ENCODE data around the gene CREB5.

Gene CREB5

DNA sequence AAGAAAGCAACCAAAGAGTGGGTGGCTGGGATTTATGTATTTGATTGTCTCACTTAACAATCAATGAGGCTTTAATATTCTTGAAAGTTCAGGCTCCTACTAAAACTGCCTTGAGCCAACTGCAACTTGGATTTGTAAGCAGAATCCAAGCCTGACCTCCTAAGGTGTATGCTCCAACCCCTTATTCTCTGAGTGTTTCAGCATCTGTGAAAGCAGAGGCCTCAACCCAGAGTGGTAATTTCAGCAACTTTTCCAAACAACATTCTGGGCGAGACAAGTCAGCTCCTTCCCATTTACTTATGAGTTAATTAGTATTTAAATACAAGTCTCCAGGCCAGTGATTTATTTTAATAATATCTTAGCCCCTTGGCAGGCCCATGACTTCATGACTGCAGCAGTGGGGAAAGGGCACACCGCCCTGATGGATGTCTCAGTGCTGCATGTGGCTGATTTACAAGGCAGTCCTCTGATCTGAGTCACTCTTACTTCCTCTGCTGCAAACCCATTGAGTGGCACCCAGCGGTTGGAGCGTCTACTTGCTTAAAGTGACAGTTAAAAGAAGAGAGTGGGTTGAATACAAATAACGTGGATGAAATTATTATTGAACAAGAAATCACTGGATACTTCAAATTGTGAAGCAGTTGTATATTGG, 336.7 kb downstream of the CREB5 start:
- peak; percentile 71 for DNase-seq (ENCODE audit: low read depth)

DNA sequence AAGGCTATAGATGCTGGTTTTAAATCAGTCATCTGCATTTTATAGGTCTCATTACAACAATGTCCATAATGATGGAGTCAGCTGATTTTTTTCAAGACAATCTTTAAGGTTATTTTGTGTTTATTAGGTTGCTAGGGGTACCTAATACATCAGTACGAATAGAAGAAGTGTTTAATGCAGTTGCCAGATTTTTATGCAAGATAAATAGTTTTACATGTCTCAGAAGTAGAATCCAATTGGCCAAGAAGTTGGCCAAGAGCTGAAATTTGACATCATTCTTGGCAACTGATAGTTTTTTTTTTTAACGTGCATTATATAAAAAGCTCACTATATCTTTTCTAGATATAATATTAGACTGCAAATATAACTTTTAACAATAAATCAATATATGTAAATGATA, 337.3 kb downstream of the CREB5 start:
- peak; percentile 4 for DNase-seq (ENCODE audit: low read depth)

DNA sequence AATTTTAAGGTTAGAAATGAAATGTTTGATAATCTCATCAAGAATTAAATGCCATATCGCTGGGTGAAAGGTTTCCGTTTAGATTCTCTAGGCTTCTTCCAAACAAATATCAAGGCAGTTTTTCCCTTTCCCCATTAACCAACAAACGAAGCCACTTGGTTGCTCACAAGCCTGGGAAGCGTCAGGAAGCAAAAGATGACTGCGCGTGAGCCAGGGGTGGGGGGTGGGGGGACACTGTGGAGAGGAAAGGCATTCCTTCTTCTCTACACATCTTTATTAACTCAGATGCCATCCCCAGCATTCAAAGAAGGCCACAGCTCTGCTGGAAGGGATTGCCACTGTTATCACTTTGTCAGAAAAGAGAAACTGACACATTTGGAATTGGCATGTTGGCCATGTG, 338.7 kb downstream of the CREB5 start:
- no peak for DNase-seq (ENCODE audit: low read depth)

DNA sequence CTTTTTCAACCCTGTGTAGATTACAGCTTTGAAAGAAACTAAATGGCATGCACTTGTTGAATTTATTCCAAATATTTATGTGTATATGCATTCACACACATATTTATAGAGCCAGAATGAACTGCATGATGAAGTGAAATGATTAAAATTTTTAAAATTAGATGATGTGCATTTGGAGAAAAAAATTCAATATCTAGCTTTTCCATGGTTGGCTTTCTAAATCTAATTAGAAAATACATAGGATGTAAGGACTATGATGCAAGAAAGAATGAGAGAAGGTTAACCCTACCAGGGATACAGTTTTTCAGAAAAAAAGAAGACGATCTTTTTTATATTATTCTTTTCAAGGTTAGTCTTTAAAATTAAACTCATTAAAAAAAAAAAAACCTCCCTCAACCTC, 341.3 kb downstream of the CREB5 start:
- DNase-seq (ENCODE audit: low read depth), result no peak

DNA sequence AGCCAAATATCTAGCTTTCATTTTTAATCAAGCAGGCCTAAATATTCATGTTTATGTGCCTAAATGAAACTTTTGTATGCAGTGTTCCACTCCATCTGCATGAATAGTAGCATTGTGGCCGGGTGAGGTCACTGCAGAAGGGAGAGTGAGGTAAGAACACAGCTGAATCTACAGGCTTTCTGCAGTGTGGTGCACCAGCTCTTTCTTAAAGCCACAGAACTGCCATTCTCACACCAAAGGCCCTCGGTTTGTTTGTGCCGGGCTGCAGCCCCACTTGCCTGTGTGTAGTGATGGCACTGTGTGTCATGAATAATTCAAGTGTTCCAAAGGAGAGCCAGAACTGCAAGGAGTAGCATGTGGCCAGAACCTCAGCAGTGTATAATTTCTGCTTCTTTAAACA, 341.7 kb downstream of the CREB5 start:
- DNase-seq (ENCODE audit: low read depth), result peak; percentile 64

DNA sequence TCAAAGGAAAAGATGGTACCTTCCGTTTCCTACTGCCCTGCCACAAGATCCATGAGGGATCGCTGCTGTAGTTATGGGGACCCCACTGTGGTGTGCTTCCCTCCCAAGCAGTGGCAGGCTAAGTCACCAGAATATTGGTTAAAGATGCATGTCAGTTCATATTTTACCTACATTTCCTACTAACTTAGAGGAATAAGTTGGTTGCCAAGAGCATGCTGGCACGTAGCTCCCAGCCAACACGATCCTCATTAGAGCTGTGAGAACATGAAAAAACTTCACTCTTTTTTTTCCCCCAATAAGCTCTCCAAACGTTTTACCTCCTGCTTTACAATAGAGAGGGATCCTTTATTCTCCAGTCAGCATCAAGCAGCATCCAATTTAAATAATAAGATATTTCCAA, 342.1 kb downstream of the CREB5 start:
- no peak for DNase-seq (ENCODE audit: low read depth)

DNA sequence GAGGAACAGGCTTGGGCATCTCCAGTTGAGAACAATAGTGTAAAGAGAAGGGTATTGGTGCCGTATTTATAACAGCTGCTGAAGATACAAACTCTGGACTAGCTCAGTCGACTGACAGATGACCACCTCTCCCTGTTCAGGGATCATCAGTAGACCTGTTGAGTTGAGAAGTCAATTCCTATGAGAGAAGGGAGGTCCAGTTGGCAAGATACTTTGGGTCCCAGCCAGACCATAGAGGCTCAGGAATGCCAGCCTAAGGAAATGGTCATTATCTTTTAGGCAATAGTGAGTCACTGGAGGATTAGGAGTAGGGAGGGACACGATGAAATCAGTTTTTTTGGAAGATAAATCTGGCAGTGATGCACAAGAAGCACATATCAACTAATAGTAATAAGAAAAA, 342.9 kb downstream of the CREB5 start:
- DNase-seq (ENCODE audit: low read depth), result peak; percentile 75

DNA sequence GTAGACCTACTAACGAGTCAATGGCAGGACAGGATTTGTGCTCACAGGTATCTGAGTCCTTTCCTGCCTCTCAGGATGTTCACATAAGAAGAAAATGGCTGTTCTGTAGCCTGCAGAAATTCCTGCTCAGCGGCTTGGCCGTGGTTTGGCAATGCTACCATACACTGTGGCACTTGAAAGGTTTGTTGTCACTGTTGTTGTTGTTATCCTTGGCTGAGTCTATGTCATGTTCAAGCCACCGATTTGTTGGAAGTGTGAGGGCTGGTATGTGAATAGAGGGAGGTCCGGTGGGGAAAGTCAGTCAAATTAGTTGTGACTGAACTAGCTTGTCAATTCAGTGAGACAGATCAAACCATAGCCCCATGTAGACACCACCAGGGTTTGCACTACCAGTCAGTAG, 345.9 kb downstream of the CREB5 start:
- no peak for DNase-seq (ENCODE audit: low read depth)

DNA sequence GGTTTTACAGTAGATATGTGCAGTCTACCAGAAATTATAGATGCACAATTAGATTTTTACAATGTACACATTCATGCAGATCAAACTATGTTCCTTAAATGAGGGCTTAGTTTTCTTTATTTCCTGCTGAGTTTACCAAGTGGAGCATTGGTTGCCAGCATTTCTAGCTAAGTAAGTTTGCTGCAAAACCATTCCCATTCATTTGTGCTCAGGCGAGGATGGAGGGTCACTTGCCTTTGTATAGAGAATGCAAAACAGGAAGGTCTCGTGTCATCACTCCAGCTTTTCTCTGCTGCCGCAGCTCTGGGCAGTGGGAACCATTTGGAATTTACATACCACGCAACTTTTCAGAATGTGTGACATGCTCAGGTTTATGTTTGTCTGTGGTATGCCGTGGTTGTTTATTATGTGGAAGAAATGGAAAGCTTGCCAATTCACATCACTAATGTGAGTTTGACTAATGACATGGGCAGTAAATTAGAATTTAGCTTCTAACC, 347.2 kb downstream of the CREB5 start:
- peak; percentile 69 for DNase-seq (ENCODE audit: low read depth)

DNA sequence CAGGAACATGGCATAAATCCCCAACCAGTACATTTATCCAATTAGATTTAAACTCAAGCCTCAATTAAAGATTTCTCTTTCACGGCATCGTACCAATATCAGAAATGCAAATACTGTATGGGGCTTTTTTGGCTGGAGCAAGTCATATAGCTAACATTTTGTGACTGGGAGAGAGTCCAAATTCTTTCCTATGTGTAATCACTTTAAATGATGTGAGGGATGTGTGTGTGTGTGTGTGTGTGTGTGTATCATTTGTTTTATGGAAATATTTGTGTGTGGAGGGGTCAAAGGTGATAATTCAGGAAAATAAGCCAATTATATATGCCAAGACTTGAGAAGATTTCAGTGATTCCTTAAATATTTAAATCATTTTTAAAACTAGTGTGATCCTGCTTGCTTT, 349.2 kb downstream of the CREB5 start:
- DNase-seq (ENCODE audit: low read depth), result no peak

DNA sequence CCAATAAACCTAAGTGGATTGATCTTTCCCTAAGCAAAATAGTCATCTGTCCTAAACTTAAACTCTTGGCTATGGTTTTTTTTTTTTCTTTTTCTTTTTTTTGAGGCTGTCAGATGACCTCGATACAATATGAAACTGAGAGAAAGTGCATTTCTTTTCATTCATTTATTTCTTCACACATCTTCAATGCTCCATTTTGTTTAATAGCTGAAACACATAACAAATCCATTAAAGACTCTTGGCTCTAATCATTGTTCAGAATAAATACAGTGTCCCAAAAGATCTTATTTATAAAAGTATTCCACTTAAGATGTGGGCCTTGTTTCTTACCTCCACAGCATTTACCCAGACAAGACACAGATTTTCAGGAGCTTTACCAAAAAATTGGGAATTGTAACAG, 350.3 kb downstream of the CREB5 start:
- no peak for DNase-seq (ENCODE audit: low read depth)

DNA sequence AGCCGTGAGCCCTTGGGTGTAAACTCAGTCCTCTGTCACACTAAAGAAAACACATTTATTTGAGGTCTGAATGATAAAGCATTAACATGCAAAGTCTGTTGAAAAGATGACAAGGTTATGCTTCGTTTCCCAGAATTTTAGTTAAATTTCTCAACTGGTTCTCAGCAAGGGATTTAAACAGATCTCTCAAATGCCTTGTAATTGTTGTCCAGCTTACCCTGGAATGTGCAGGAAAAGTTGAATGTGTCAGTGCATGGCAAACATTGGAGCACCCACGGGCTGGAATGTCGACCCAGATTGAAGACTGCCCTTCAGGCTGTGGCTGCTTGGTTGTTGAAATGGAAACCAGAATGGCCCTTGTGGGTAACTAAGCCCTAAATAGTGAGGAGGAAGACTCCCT, 354.0 kb downstream of the CREB5 start:
- DNase-seq (ENCODE audit: low read depth), result peak; percentile 17

DNA sequence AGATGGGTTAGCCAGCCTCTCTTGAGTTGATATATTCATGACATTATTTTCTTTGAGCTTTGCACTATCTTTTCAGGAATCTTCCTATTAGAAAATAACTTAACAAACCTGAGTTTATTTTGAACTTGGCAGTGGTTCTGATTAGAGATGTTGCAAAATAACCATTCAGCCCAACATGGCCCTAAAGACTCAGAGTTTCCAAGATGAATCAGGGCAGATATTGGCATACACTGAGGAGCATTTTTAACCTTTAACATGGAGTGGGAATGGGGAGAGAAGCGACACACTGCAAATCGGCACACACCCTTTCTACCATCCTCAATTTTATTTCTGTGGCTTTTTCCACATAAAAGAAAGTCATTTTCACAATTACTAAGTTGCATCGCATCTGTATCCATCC, 355.0 kb downstream of the CREB5 start:
- DNase-seq (ENCODE audit: low read depth), result peak; percentile 4

DNA sequence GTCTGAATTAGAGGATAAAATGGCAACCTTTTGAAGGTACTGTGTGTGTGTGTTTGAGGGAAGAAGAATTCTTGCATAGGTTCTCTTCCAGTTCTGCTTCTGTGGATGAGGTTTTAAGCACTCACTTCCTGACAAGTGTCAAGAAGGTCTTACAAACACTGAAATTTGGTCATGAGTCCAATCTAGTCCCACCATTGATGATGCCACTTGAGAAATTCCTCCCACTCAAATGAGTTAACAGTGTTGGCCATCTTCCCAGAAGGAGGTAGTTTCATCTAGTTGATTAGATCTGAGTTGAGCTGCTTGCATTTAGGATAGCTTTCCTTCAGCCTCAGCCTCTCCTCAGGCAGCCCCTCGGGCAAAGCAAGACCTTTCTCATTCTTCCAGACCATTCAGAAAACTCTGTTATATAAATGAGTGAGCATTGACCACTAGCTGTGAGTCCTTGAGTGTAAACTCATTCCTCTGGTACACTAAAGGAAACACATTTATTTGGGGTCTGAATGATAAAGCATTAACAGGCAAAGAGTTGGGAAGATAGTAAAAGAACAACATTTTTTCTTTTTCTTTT, 356.3 kb downstream of the CREB5 start:
- peak; percentile 31 for DNase-seq (ENCODE audit: low read depth)

DNA sequence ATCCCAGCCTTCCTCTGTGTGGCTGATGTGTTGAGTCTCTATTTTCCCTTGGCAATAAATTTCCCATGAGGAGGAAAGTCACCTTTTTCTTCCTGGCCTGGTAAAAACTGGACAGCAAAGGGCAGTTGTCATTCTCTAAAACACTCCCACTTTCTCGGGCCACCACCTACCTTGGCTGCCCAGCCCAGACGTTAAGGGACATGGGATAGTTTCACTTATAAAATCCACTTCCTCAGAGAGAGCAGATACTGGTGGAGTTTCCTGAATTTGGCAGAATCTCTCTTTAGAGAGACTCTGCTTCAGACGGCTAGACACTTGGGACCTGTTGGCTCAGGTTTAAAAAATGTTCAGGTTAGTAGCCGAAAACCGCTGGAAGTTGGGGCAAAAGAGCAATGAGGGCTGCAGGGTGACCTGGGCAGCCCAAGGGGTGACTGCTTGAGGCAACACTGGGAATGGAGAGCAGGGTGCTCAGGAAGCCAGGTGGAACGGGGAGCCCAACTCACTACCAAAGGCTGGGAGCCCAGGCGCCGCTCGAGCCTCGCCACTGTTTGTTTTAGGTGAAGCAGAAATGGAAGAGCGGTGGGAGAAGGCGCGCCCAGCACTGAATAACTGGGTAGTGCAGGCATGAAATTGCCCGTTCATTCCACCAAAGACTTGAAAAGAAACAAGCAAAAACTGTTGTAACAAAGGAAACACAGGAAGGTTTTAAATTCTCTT, 359.7 kb downstream of the CREB5 start:
- no peak for DNase-seq (ENCODE audit: low read depth)

DNA sequence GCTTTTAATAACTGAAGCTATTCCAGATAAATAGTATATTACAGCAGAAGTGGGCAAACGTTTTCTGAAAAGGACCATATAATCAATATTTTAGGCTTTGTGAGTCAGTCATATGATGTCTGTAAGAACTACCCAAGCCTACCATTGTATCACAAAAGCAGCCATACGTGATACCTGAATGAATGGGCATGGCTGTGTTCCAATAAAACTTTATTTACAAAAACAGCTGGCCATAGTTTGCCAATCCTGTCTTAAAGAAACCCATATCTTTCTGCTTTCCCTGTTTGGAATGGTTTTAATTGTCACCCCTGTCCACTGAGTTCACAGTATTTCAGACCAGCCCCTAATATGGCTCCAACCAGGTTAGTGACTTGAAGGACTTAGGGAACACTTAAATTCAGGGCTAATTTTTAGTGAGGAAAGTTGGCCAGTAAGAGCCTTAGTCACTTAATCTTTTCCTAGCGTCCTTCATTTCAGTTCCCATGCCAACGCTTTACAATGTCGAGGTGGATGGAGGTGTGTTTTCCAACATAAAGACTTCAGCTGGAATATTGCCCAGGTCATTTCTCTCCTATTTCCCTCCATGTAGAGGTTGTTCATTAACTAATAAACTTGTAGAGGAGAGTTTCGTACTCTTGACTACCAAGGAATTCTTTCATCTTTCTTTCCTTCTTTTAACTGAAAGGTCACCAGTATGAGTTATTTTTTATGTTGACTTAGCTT, 361.3 kb downstream of the CREB5 start:
- DNase-seq (ENCODE audit: low read depth), result no peak

DNA sequence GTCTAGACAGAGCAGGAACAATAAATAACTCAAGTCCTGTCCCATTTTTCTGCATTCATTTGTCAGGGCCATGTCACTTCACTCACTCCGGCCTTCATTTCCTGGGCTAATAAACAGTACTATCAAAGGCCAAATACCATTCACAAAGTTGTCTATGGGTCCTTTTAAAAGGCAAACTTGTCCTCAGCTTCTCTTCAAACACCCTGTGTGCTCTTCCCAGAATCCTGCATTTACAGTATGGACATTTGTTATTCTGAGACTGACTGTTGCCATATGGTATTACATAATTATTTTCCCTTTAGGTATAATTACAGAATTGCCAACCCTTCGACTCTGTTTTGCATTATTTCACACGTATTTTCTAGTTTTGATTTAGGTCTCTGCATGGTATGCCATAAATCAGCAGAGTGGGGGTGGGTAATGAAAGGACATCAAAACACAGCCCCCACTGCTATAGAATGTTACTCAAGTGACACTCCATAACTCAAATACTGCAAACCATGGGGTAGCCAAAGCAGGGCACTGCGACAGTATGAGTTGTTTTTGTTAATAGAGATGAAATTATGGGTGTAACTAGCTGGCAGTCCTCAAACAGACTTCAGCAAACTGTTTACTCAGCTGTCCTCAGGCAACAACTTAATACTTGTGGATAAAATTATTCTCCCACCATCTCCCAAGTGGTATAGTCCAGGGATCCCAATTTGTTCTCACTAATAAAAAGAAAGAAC, 362.1 kb downstream of the CREB5 start:
- DNase-seq (ENCODE audit: low read depth), result no peak

DNA sequence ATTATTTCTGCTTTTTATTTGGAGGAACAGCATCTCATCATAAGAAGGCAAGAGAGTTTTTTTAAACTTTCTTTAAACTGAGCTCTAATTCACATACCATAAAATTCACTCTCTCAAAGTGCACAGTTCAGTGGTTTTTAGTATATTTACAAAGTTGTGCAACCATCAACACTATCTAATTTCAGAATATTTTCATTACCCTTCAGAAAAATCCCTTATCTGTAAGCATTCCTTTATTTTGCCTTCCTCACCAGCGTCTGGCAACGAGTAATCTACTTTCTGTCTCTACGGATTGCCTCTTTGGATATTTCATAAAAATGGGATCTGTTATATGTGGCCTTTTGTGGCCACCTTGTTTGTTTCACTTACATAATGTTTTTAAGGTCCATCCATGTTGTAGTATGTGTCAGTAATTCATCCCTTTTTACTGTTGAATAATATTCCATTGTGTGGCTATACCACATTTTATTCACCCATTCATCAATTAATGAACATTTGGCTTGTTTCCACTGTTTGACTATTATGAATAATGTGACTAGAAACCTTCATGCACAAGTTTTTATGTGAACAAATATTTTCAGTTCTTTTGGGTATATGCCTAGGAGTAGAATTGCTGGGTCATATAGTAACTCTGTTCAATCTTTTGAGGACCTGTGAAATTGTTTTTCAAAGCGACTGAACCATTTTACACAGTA, 364.3 kb downstream of the CREB5 start:
- DNase-seq (ENCODE audit: low read depth), result peak; percentile 21

DNA sequence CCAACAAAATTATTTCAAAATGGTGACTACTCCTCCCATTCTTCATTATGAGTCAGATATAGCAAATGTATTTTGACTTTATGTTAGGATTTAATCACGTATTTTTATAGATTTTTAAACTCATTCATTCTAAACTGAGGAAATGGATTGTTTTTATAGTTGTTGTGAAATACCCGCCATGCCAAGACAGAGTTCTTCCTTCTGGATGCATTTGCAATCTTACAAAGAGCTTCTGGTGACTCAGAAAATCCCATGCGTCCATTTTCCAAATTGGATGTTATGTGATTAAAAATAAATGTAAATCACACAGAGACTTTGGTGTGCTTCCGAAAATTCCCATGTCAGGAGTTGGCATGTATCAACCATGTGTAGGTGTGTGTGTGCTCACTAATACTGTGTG, 366.5 kb downstream of the CREB5 start:
- peak; percentile 26 for DNase-seq (ENCODE audit: low read depth)

DNA sequence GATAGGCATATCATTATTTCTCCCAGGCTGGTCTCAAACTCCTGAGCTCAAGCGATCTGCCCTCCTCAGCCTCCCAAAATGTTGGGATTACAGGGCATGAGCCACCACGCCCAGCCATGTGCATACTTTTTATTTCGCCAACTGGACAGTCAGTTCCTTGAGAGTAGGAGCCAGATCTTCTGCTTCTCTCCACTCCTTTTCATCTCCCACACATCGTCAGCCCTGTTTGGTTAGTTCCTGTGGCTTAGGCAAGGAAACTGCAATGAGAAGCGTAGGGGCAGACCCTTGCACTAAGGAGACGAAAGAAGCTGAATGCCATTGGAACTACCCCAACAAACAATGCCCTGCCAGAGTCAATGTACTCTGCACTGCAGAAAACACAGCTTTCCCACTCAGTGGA, 367.6 kb downstream of the CREB5 start:
- no peak for DNase-seq (ENCODE audit: low read depth)

DNA sequence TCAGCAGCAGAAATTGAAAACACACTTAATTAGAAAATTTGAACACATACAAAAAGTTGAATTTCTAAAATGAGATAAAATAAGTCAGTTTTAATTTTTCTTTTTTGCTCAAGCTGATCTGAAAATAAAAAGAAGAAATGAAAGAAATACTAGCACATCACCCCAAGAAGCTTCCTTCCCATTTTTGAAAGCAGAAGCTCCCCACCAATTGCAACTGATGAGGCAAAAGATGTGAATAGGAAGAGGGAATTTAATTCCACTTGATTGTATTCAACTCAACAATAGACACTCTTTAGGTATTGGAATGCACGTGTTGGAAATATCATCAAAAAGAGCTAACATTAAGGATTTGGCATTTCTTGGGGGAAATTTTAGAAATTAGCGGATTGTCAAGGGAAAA, 370.0 kb downstream of the CREB5 start:
- DNase-seq (ENCODE audit: low read depth), result no peak

Measured in amniotic epithelial cell (primary cell).